Measurements from ENCODE around the gene HMGA1.

Gene HMGA1

DNA sequence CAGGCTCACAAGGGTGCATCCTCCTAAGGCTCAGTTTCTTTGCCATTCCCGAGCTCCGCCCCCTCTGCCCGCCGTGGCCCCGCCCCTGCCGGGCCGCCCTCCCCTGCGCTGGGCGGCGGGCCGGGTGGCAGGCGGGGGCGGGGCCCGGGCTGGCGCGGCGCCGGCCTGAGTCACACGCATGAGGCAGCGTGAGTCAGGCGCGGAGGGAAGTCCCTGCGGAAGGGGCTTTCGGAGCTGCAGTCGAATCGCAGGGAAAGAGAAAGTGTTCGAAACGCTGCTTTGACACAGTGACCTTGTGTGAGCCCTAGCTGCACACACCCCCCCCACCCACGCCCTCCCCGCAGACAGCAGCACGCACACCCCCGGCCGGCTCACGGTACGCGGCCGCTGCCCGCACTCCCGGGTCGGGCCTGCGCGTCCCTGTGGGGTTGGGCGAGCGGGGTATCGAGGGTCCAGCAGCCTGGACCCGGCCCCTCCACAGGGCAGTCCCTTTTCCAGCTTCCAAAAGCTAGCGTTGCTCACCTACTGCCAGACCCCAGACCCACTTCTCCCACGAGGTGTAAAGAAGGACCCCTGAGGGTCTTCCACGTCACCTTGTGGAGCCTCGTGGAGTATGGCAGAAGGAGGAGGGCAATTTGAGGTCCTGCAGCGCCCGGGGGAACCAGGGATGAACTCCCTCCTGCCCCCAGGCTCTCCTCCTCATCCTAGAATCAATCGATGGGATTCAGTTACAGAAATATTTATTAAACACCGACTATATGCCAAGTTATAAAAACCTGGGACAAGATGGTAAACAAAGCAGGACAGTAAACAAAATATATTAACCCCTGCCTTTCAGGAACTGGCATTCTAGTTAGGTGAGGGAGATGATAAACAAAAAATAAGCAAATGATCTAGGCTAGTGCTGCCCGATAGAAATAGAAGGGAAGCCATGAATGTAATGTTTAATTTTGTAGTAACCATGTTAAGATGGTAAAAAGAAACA lies 12.4 kb upstream of the HMGA1 start:
- peak; percentile 84 for DNase-seq (ENCODE audit: low read depth, low spot score)

DNA sequence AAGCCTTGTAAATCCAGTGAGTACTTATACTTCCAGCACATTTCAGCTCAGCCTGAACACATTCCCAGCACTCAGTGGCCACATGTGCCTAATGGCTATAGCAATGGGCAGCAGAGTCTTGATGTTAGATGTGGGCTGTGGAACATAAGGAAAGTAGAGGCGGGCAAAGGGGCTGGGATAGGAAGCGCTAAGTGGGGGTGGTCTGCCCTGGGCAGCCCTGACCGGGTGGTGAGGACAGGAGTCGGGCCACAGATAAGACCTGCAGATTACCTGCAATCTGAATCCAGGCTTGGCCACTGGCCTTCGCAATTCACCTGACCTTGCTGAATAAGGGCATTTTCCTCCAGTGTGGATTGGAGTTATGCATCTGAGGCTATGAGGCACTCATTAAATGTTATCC lies 11.1 kb upstream of the HMGA1 start:
- DNase-seq (ENCODE audit: low read depth, low spot score): peak; percentile 6

DNA sequence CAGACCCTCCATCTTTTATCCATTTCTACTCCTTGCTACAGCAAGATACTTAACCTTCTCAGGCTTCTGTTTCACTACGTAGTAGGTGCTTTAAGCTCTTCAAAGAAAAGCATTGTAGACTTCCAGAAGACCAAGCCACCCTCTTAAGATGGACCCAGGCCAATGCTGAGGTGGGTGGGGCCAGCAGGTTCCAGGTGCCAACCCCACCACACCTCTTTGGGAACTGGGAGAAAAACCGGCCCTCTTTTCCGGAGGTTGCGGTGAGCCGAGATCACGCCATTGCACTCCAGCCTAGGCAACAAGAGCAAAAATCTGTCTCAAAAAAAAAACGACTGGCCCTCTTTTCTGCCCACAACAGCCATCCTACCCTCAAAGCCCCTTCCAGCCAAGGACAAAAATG lies 10.6 kb upstream of the HMGA1 start:
- DNase-seq (ENCODE audit: low read depth, low spot score): no peak

DNA sequence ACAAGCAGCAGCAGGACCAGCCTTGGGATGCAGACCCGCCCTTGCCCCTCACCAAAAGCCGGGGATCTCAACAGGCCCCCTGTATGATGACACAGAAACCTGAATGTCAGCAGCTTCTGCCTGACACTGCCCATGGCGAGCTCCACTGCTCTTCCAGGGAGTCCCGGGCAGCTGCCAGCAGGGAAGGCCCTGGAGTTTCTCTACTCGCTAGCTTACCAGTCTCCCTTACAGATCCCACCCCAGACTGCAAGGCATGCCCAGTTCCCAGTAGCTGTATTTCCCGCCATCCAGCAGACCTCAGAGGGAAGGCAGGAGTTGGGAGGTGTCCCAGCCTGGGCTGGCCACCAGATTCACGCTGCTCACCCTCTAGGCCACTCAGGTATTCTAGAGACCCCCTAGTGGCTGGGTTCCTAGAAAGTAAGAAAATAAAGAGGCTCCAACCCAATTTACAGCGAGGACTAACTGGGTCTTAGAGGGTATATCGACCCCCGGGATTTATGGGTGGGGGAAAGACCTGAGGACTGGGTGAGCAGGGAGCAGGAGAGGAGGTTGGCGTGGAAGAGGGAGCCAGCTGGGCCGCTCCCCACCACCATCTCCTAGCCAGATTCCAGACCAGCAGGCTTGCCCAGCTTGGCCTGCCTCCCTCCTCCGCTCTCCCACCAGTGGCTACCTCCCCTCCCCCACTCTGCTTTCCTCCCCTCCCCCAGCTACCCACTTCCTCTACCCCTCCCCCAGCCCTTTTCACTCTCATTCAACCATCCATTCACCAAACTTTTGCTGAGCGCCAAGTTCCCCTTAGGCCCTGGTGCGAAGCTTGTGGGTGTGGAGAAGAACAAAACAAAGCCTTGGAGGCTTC lies 9.7 kb upstream of the HMGA1 start:
- DNase-seq (ENCODE audit: low read depth, low spot score): peak; percentile 75

DNA sequence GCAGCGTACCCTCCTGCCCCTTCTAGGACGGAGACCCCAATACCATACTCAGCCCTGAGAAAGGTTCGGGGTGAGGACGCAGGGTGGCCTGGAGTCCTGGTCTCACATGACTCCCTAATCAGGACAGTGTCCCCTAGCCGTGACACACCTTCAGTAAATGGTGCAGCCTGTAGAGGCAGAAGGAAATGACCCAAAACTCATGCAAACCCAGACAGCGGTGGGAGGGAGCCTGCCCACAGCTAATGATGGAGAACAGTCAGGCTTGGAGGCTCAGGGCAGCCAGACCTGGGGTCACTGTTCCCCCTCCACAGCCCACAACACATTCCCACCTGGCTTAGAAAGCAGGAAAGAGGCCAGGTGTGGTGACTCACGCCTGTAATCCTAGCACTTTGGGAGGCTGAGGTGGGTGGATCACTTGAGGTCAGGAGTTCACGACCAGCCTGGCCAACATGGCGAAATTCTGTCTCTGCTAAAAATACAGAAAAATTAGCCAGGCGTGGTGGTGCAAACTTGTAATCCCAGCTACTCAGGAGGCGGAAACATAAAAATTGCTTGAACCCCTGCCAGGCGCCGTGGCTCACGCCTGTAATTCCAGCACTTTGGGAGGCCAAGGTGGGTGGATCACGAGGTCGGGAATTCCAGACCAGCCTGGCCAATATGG lies 8.8 kb upstream of the HMGA1 start:
- peak; percentile 36 for DNase-seq (ENCODE audit: low read depth, low spot score)

DNA sequence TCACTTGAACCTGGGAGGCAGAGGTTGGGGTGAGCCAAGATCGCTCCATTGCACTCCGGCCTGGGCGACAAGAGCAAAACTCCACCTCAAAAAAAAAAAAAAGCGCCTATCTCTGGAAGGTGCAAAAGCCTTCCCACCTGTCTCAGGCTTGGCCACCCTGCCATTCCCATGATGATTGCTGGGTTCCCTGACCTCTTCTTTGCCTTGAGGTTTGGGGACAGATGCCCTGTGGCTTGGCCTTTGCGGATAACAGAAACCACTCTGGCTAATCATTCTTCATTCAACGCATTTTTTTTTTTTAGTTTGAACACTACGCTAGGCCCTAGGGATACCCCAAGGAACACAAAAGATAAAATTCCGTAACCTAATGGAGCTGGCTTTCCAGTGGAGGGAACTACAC lies 6.8 kb upstream of the HMGA1 start:
- no peak for DNase-seq (ENCODE audit: low read depth, low spot score)

DNA sequence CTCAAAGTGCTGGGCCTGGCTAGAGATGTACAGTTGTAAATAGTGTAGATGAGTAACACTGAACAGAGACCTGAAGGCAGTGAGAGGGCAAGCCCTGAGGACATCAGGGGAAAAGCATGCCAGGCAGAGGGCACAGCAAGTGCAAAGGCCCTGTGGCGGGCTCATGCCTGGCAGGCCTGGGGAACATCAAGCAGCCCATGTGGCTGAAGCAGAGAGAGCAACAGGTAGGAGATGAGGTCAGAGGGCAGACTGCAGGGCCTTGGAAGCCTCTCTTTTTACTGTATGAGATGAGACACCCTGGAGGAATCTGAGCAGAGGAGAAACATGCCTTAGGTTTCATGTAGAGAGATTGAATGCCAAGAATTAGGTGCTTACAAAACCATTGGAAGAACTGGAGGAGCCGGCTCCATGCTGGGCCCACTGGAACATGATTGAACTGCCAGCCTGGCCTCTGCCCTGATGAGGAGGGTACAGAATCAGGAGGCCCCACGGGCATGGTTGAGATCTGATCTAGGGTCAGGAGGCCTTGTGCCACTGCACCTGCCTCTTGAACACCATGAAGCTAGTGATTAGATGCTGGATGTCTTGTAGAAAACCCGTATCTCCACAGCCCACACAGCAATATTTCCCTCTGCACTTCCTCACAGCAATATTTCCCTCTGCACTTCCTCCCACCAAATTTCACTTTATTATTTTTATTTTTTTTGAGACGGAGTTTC lies 5.9 kb upstream of the HMGA1 start:
- DNase-seq (ENCODE audit: low read depth, low spot score): no peak

DNA sequence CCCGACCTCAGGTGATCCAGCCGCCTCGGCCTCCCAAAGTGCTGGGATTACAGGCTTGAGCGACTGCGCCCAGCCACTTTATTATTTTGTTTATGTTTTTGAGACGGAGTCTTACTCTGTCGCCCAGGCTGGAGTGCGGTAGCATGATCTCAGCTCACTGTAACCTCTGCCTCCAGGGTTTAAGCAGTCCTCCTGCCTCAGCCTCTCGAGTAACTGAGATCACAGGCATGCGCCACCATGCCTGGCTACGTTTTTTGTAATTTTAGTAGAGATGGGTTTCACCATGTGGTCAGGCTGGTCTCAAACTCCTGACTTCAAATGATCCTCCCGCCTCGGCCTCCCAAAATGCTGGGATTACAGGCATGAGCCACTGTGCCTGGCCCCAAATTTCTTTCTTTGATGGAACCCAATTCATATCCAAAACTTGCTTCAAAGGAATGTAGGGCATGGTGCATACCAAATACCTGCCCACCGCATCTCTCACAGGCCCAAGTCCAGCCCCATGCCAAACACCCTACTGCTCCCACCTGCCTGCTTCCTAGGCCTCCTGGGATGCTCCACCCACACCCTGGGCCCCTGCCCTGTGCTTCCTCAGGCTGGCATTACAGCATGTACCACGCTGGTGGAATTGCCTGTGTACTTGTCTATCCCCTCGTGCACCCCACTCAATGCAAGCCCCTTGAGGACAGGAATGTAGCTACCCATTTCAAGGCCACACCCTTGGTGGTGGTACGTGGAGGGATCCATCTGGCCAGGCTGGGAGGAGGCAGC lies 4.9 kb upstream of the HMGA1 start:
- DNase-seq (ENCODE audit: low read depth, low spot score): no peak

DNA sequence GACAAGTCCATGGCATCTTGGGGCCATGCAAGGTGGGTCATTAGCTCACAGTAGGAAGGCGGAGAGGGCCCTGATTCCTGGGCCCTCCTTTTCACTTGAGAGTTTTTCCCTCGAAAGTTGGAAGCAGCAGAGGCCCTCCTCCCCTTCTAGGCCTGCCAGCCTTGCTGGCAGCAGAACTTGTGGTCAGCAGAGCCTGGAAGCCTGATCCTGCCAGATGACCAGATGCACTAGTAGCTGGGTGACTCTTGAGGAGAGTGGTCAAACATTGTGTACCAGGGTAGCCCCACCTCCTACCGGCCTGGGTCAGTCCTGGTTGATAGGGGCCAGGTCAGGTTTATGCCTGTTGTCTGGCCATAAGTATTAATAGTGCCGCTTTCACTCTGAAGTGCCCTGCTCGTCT lies 3.8 kb upstream of the HMGA1 start:
- peak; percentile 12 for DNase-seq (ENCODE audit: low read depth, low spot score)

DNA sequence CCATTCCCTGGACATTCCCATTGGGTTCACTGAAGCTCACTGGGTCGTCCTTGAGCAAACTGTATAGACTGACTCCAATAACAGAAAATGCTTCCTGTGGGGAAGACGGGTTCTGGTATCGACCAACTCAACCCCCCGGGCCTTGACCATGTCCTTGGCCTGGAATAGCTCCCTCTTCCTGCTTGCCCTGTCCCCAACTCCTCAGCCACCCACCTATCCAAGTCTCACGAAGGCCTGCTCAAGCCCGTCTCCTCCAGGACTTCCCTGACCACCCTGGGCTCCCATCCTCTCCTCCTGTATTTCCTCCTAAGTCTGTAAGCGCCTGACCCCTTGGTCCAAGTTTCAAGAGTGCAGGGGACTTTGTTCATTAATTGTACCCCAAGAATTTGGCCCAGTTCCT lies 2.8 kb upstream of the HMGA1 start:
- no peak for DNase-seq (ENCODE audit: low read depth, low spot score)

DNA sequence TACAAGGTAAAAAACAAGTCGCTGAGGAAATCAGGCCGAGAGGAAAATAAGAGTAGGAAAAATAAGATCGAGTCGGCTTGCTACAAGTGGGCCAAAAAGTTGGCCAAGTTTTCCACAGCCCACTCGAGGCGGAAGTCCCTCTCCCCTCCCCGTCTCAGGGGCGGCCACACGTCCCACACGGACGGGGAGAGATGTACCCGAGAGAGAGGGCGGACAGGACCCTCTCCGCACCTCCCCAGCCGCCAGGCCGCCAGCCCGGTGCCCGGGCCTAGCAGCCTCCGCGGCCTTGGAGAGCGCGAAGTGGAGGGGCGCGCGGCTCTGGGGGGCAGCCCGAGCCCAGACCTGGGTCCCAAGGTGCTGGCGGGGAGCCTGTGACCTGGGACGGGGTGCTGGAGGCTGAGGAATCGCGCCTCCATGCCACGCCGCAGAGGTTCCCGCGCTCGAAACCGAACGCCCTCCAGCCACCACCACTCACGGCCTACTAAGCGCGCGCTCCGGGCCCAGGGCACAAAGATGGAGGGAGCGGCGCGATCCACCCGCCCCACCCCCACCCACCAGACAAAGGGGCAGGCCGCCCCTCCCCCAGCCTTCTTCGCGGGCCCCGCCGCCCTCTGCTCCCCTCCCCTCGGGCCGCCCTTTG lies 1.9 kb upstream of the HMGA1 start:
- DNase-seq (ENCODE audit: low read depth, low spot score): peak; percentile 91

DNA sequence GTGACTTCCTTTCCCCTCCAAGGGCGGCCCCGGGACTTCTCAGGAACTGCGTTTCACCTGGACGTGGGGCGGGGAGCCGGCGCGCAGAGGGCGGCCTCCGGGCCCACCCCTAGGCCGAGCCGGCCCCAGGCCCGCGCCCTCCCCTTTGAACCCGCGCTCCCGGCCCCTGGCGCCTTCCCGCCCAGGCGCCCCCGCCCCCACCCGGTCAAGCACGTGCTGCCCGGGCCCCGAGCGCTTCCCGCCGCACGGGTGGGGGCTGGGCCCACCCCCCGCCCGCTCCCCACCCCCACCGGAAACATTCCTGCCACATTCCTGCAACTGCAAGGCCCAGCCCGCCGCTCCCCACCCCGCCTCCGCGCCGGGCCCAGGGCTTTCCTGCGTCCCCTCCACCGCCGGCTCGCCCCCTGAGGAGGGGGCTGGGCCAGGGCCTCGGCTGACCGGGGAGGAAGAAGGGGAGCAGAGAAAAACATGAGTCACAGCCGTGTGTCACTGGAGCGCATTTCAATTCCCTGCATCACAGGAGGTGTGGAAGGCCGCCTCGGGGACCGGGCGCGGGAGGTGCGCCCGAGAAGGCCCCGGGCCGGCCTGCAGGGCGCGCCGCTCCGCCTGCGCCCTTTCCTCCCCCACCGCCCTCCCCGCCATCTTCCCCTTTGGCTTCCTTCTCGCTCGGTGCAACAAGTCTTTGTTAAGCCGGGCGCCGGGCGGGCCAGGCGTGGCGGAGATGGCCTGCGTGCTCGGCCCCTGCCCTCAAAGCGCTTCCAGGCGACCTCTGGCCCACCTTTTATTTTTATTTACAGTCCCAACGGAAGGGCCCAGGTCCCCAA lies 1.2 kb upstream of the HMGA1 start:
- DNase-seq (ENCODE audit: low read depth, low spot score): peak; percentile 97

DNA sequence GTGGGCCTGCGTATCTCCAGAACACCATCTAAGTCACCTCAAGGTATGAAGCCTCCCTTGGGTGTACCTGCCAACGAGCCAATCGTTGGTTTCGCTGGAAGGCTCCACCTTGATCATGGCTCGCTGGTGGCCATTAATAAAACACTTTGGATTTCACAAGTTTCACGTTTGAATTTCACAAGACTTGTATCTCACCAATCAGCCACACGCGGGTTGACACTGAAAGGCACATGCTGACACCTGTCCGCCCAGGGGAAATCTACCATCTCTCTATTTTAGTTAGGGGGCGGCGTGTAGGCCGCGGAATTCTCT lies 586 bp upstream of the HMGA1 start:
- no peak for DNase-seq (ENCODE audit: low read depth, low spot score)

DNA sequence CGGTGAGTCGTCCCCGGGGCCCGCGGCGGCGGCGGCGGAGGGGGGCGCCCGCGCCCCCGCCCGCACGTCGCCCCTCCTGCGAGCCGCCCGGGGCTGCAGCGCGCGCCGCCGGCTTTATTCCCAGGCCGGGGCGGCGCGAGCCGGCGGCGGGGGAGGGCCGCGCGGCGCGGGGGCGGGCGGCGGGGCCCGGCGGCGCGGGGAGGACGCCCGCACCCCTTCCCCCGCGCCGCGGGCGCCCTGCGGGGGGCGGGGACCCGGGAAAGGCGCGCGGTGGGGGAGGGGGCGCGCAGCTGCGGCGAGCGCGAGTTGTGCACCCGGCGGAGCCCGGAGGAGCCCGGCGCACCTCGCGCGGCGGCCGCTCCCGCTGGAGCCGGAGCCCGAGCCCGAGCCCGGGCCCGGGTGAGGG lies 646 bp downstream of the HMGA1 start:
- no peak for DNase-seq (ENCODE audit: low read depth, low spot score)

DNA sequence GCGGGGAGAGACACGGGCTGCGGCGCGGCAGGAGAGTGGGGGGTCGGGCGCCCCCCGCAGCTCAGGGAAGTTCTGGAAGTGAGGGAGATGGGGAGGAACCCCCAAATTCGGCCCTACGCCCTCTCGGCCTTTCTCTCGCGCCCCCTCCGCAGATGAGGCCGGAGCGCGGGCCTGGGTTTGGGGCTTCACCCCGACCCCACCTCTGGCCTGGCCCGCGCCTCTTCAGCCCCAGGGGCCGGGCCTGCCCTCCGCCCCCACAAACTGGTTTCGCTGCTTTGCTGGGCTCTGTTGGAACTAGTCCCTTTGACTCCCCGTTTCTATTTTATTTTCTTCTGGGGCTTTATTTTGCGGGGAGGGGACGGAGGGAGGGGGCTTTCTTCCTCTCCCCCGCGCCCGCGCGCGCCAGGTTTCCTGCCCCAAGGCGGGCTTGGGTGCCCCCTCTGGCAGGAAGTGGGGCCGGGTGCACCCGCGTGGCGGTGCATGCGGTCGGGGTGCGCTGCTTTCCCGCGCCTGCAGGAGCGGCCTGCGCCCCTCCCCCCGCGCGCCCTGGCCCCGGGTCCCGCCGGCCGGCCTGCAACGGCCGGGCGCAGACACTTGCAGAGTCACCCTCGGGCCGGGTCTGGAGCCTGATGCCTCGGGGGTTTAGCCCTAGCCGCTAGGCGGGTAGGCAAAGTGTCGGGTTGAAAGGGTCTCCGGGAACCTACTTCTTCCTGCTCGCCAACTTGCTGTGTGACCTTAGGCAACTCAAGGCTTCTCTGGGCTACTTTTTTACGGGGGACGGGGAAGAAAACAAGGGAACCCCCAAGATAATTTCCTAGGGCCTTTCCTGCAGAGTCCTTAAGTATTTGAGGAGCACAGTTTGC lies 1.3 kb downstream of the HMGA1 start:
- no peak for DNase-seq (ENCODE audit: low read depth, low spot score)

DNA sequence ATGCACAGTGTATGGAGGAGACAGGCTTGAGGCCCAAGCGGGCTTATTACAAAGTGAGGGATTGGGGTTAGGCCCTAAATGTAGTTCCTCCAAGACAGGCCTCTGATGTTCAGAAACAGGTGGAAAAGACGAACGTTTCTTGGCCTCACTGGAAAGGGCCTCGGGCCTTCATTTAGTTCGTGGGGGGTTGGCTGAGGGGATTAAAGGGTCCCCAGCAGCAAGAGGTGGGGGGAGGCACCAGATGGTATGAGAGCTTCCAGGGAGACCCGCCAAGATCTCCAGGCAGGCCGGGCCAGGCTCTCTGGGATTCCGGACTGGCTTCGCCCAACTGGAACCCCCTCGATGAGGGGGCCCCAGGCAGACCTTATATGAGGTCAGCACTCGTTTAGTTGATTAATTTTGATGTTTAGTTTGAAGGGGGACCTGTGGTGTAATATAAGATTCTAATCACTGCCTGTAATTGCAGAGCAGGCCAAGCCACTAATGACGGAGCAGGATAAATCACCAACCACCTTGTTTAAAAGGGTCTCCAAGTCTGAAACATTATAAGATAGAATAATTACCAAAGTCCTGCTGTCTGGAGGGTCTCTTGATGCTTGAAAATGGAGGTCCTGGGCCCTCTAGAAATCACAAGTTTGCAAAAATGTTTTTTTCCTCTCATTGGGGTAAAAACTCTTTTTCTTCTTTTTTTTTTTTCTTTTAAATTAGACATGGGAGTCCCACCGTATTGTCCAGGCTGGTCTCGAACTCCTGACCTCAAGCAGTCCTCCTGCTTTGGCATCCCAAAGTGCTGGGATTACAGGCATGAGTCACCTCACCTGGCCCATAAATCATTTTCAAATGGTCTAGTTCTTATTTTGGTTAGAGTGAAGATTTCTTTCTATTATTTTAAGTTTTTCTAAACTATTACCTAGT lies 2.2 kb downstream of the HMGA1 start:
- DNase-seq (ENCODE audit: low read depth, low spot score): no peak

DNA sequence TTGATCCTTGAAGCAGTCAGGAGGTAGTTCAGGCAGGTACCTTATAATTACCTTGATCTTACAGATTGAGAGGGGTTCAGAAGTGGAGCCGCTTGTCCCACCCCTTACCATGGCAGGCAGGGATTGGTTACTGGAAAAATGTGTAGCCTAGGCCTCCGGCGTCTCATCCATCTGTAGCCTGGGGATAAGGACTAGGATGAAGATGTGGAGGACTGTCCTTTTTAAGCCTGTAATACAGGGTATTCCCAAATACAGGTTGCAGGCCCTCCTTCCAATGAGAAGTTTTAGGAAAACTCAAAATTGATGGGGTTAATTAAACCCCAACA lies 2.8 kb downstream of the HMGA1 start:
- DNase-seq (ENCODE audit: low read depth, low spot score): no peak

DNA sequence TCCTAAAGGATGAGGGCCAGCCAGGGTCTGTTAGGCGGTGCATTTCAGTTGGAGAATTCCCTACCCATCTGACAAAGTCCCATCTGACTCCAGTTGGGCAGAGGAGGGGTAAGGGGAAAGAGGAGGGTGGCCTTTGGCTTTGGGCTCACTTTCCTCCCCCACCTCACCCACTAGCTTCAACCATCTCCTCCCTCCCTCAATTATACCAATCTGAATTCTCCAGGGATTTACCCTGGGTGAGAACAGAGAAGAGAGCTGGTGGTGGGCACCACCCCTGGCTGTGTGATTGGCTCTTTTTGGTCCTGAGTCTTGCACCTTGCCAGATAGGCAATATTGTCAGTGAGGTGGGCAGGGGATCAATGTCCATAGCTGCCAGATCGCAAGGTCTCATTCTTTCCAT lies 3.2 kb downstream of the HMGA1 start:
- DNase-seq (ENCODE audit: low read depth, low spot score): no peak

Measured in ELF-1 (cell line).